ENCODE measurements around the gene COL9A2. TPM values are rescaled to one million over a fixed set of nuclear protein-coding genes. Genes with fewer than 3 reads are reported as not detected.
A peak's percentile ranks its signal among the peaks of the same experiment; 100 is the strongest.

Gene COL9A2
- total RNA-seq, 1 donor from 2014 or later: 0.27 TPM

DNA sequence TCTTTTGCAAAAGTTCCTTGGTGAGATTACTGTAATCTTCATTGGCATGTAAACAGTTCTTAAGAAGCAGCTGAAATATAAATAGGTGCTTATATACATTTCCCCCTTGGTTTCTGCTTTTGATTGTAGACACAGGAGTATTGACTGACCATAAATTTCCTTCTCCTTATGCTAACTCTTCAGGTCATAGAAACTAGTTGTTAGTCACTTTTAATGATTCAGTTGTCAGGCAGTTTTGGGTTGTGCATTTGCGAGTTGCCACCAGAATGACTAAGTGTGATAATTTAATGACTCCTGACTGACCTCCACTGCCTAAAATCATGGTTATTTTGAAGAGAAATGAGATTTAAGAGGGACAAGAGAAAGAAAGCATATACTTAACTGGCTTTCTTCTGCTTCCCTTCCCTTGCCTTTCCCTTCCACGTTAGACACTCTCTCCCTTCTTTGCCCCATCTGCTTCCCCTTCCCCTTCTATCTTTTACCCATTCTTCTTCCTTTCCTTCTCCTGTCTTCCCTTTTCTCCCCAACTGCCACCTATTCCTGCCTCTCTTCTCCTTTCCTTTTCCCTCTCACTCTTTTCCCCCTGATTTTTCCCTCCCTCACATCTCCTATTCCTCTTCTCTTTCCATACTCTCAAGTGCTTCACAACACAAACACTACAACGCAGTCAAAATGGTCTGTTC is 46.8 kb downstream of the COL9A2 start:
- TF ChIP-seq, protein P1, sequence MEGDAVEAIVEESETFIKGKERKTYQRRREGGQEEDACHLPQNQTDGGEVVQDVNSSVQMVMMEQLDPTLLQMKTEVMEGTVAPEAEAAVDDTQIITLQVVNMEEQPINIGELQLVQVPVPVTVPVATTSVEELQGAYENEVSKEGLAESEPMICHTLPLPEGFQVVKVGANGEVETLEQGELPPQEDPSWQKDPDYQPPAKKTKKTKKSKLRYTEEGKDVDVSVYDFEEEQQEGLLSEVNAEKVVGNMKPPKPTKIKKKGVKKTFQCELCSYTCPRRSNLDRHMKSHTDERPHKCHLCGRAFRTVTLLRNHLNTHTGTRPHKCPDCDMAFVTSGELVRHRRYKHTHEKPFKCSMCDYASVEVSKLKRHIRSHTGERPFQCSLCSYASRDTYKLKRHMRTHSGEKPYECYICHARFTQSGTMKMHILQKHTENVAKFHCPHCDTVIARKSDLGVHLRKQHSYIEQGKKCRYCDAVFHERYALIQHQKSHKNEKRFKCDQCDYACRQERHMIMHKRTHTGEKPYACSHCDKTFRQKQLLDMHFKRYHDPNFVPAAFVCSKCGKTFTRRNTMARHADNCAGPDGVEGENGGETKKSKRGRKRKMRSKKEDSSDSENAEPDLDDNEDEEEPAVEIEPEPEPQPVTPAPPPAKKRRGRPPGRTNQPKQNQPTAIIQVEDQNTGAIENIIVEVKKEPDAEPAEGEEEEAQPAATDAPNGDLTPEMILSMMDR (IDR thresholded peaks at IDR 0.05; ENCODE audit: borderline replicate concordance): no peak
- Histone ChIP-seq H3K4me3 (no peak overlapping the region), H3K4me1 (peaks cover 47% of the 10 kb centered on the region), H3K9me3 (replicated peaks) (no peaks in the 10 kb centered on the region), H3K36me3 (peaks cover 84% of the 10 kb centered on the region), H3K27ac (replicated peaks) (peak overlapping the region; percentile 22), H3K27me3 (ENCODE audit: low read depth) (no peaks in the 10 kb centered on the region)
- intact Hi-C loops (cut with micrococcal nuclease): no loop called here
- DNase-seq: no peak

DNA sequence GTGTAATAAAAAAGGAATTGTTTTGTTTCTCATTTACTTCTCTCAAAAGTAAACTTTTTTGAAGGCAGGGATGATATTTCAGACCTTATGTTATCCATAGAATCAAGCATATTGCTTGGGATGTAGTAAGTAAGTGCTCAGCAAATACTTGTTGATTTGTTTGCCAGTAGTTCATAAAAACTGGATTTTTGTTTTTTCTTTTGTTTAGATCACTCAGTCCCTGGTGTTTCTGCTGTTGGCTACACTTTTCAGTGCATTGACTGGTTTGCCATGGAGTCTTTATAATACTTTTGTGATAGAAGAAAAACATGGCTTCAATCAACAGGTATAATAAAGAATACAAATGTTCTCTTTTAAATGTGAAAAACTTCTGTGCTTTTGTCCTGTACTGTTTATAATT is 48.9 kb downstream of the COL9A2 start:
- Histone ChIP-seq H3K27me3 (ENCODE audit: low read depth) (no peaks in the 10 kb centered on the region), H3K27ac (replicated peaks) (peak overlapping the region; percentile 82), H3K4me3 (no peak overlapping the region), H3K4me1 (peaks cover 57% of the 10 kb centered on the region), H3K9me3 (replicated peaks) (no peaks in the 10 kb centered on the region), H3K36me3 (peaks cover 85% of the 10 kb centered on the region)
- intact Hi-C loops (cut with micrococcal nuclease): no loop called here
- DNase-seq: no peak
- TF ChIP-seq, protein P1 (IDR thresholded peaks at IDR 0.05; ENCODE audit: borderline replicate concordance): no peak

DNA sequence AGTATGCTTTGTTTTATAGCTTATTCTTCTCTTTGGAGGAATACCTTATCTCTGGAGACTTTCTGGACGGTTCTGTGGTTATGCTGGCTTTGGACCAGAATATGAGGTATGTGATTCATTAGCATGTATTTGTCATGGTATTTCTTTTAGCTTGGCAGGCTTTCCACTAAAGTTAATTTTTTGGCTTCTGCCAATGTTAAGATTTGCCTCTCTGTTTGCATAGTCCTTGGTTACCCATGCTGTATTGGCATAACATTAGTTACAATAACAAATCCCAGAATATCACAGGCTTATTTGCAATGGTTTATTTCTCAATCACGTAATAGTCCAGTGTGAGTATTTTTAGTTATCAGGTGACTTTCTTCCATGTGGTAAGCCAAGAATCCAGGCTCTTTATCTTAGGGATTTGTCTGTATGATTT is 49.3 kb downstream of the COL9A2 start:
- intact Hi-C loops (cut with micrococcal nuclease): no loop called here
- no peak for DNase-seq
- Histone ChIP-seq H3K27me3 (ENCODE audit: low read depth) (no peaks in the 10 kb centered on the region), H3K9me3 (replicated peaks) (no peaks in the 10 kb centered on the region), H3K4me3 (peak overlapping the region; percentile 33), H3K4me1 (peaks cover 61% of the 10 kb centered on the region), H3K36me3 (peaks cover 85% of the 10 kb centered on the region), H3K27ac (replicated peaks) (peak overlapping the region; percentile 82)
- TF ChIP-seq, protein P1 (IDR thresholded peaks at IDR 0.05; ENCODE audit: borderline replicate concordance): no peak

DNA sequence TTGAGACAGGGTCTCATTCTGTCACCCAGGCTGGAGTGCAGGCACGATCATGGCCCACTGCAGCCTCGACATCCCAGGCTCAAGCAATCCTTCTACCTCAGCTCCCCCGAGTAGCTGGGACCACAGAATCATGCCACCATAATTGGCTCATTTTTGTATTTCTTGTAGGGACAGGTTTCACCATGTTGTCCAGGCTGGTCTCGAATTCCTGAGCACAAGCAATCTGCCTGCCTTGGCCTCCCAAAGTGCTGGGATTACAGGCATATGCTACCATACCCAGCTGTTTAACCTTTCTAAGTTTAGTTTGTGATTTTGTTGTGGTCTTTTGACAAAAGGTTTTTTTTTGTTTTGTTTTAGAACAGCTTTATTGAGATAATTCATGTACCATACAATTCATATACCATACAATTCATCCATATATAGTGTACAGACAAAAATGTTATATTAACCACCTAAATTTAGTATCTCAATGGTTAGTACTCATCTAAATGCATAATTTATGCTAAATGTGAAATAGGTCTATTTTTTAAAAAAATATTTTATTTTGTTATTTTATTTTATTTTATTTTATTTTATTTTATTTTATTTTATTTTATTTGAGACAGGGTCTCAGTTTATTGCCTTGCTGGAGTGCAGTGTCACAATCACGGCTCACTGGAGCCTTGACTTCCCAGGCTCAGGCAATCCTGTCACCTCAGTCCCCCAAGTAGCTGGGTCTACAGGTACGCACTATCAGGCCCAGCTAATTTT is 50.1 kb downstream of the COL9A2 start:
- no peaks in the 10 kb centered on the region for H3K27me3 ChIP-seq (ENCODE audit: low read depth)
- DNase-seq: no peak
- no peaks in the 10 kb centered on the region for H3K9me3 ChIP-seq (replicated peaks)
- peak overlapping the region; percentile 33 for H3K4me3 ChIP-seq
- peaks cover 70% of the 10 kb centered on the region for H3K4me1 ChIP-seq
- TF ChIP-seq, protein P1 (IDR thresholded peaks at IDR 0.05; ENCODE audit: borderline replicate concordance): no peak
- peaks cover 85% of the 10 kb centered on the region for H3K36me3 ChIP-seq
- peak overlapping the region; percentile 82 for H3K27ac ChIP-seq (replicated peaks)
- intact Hi-C loops (cut with micrococcal nuclease): no loop called here

DNA sequence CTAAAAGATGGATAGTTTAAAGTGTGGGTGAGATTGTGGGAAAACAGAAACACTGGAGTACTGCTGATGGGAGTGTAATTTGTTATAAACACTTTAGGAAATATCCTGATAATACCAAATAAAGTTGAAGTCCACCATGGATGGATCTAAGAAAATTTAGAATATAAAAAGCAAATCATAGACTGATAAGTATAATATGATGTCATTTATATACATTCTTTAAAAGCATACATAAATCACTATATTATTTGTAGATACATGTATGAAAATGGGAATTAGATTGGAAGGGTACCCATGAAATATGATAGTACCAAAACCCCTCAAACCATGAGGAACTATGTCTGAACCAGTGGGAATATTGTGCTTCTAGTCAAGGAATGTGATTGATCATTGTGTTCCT is 51.2 kb downstream of the COL9A2 start:
- TF ChIP-seq, protein P1 (IDR thresholded peaks at IDR 0.05; ENCODE audit: borderline replicate concordance): no peak

More for the DNA sequence above, 51.2 kb downstream of the COL9A2 start:
- Histone ChIP-seq H3K27ac (replicated peaks) (peak overlapping the region; percentile 82), H3K4me1 (peaks cover 80% of the 10 kb centered on the region), H3K4me3 (peak overlapping the region; percentile 33), H3K27me3 (ENCODE audit: low read depth) (no peaks in the 10 kb centered on the region), H3K36me3 (peaks cover 85% of the 10 kb centered on the region), H3K9me3 (replicated peaks) (no peaks in the 10 kb centered on the region)
- DNase-seq: no peak
- intact Hi-C loops (cut with micrococcal nuclease): no loop called here

Measured in left ventricle myocardium inferior (tissue), 1 donor.